Kidney epithelial cell (primary cell): ENCODE data around the gene UMAD1. TPM values are rescaled to one million over a fixed set of nuclear protein-coding genes. Genes with fewer than 3 reads are reported as not detected.

ENCODE experiments used
- DNase-seq: peaks from one replicate; pipeline ENCODE4 v3.0.0-alpha.2; 2010; ENCODE audit warnings: low read depth
- H3K27me3 ChIP-seq: 2 replicates; pipeline ENCODE4 v1.6.0; 2011; ENCODE audit warnings: low read length; ENCODE audit not compliant: control insufficient read depth, insufficient read depth
- H3K36me3 ChIP-seq: 2 replicates; pipeline ENCODE4 v1.5.1; 2011; ENCODE audit warnings: low read length; ENCODE audit not compliant: control insufficient read depth, insufficient read depth
- H3K4me3 ChIP-seq: 2 replicates; pipeline ENCODE4 v1.5.1; 2011; ENCODE audit warnings: low read depth, mild to moderate bottlenecking, control low read depth, low read length
- CTCF ChIP-seq: IDR thresholded peaks from 2 replicates; pipeline ENCODE4 v1.5.1; 2011; ENCODE audit warnings: mild to moderate bottlenecking, moderate library complexity, low read length, control low read depth, inconsistent platforms; ENCODE audit not compliant: insufficient read depth, poor library complexity, severe bottlenecking
- total RNA-seq: library from RNA; depleted of rRNA; stranded (reverse); fragments of >200 nt; gene quantifications from 2 replicates; pipeline ENCODE4 v1.2.3, GENCODE V29; 2015

Gene UMAD1
- total RNA-seq, 1 donor from 2014 or later: 10.7 TPM

- no peak for TF ChIP-seq CTCF
- no peak for DNase-seq
- H3K27me3 ChIP-seq: no peaks in the 10 kb centered on the region
- no peaks in the 10 kb centered on the region for H3K36me3 ChIP-seq
- H3K4me3 ChIP-seq: no peak overlapping the region
Measured at GRCh38 chr7:7688310-7688709, 47.8 kb downstream of the UMAD1 start.

DNA sequence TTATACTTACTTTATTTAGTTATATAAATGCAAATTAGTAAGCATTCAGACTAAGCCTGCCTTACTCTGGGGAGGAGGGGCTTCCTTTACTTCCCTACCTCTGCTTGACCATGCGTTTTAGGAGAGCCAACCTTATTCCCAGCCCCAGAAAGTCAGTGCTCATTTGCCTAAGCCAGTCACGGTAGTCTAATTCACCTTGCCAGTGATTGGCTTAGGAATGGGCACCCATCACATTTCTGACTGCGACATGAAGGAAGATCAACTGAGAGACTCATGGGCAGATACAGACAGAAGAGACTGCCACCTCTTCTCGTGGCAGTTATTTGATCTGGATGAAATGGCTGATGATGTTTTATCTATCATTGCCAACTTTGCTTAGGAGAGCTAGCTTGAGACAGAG is 48.4 kb downstream of the UMAD1 start:
- TF ChIP-seq CTCF: no peak

DNA sequence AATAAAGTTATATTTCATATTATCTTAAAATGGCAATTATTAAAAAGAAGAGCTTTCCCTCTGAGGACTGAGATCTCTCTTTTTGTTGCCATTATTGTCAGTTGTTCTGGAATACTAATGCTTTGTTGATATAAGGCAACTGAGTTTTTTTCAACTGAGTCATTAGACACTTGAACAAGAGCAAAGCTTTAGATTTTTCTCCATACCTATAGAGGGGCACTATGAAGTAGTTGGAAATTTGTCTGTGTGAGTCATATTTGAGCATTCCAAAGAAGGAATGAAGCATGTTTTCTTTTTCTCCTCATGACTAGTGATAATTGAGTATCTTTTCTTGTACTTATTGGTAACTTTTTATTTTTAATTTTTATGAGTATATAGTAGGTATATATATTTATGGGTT is 53.3 kb downstream of the UMAD1 start:
- Histone ChIP-seq H3K36me3 (no peaks in the 10 kb centered on the region), H3K4me3 (no peak overlapping the region), H3K27me3 (no peaks in the 10 kb centered on the region)
- peak; percentile 87 for DNase-seq
- TF ChIP-seq CTCF: no peak

More for the DNA sequence above, 48.4 kb downstream of the UMAD1 start:
- Histone ChIP-seq H3K36me3 (no peaks in the 10 kb centered on the region), H3K27me3 (no peaks in the 10 kb centered on the region), H3K4me3 (no peak overlapping the region)
- DNase-seq: no peak

GRCh38 chr7:7694542-7694941 is 54.0 kb downstream of the UMAD1 start:
- H3K4me3 ChIP-seq: no peak overlapping the region
- H3K36me3 ChIP-seq: no peaks in the 10 kb centered on the region
- H3K27me3 ChIP-seq: no peaks in the 10 kb centered on the region
- no peak for DNase-seq
- no peak for TF ChIP-seq CTCF

- DNase-seq: no peak
- H3K4me3 ChIP-seq: no peak overlapping the region
- no peaks in the 10 kb centered on the region for H3K36me3 ChIP-seq
- TF ChIP-seq CTCF: no peak
- no peaks in the 10 kb centered on the region for H3K27me3 ChIP-seq
Measured at GRCh38 chr7:7695111-7695817, 54.7 kb downstream of the UMAD1 start.
